ENCODE data around the gene NOTCH1.
"Not testable (repeated sequence)": the region's sequence is repeated elsewhere in the genome, so short reads cannot be mapped to it uniquely, and the experiment has no call there.

The NOTCH1 gene

DNA sequence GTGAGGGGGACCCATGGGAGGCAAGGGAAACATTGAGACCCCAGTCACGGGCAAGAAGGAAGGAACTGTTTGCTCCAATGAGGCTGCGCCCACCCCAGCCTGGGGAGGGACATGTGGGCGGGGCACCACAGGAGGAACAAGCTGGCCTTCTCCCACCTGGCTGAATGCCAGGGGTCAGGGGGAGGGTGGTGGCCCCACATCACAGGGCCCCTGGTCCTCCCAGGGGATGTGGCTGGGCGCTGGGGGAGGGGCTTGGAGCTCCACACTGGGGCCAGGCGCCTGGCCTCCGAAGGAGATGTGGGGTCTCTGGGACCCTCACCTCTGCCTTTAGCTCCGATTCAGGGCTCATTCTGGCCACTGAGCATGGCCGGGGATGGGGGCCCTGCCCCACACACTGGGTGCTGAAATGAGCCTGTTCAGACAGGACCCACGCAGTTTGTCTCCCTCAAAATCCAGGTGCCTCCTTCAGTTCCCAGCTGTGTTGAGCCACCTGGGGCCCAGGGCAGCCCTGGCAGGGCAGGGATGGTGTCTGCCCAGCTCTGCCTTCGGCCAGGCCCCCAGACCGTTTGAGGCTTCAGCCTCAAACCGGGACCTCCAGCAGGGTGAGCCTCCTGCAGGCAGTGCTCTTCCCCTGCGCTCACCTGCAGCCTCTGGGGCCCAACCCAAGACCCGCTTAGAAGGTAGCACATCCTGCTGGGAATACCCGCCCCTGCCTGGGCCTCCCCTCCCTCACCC, 33.2 kb upstream of the NOTCH1 start:
- no peak for DNase-seq

- DNase-seq: no peak
Observed at GRCh38 chr9:136578626-136578914, 32.7 kb upstream of the NOTCH1 start.

- no peak for DNase-seq
Observed at GRCh38 chr9:136577941-136578625, 32.2 kb upstream of the NOTCH1 start.

DNA sequence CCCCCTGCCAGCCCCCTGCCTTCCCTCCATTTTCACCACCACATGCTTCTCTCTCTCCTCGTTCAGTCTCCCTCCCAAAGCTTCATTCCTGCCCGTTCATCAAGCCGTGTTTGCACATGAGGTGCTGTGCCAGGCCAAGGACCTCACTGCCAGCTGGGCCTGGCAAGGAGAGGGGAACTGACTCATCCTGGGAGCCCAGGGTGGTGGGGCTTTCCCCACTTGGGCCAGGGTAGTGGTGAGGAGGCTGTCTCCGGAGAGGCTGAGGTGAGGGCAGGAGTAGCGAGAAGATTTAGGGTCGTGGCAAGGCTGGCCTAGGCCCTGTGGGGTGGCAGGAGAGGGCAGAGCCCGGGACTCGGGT, 30.4 kb upstream of the NOTCH1 start:
- DNase-seq: no peak

DNA sequence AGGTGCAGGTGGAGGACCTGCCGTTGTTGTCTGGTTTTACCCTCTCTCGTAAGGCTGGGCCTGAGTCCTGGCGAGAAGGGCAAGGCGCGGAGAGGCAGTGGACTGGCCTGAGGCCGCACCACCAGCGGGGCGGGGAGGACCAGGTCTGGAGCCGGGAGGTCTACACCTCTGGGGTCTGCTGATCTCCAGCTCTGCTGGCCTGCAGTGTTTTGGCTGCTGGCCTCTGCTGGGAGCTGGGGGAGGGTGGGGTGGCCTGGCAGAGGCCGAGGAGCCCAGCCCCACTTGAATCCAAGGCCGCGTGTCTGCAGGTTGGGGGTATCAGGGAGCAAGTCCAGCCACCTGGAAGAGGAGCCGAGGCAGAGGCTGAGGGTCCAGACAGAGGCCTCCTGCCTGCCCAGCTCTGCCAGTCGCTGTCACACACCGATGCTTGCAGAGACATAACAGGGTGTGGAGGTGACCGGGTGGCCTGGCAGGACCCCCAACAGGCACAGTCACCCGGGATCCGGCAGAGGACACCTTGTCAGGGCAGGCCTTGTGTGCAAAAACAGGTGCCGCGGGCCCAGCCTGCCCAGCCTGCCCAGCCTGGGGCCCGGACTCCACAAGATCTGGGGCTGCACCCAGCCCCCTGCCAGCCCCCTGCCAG, 29.9 kb upstream of the NOTCH1 start:
- DNase-seq: no peak

- not testable (repeated sequence) for DNase-seq
Observed at GRCh38 chr9:136574606-136575005, 28.8 kb upstream of the NOTCH1 start.

GRCh38 chr9:136572828-136573625, 27.2 kb upstream of the NOTCH1 start:
- no peak for DNase-seq

DNA sequence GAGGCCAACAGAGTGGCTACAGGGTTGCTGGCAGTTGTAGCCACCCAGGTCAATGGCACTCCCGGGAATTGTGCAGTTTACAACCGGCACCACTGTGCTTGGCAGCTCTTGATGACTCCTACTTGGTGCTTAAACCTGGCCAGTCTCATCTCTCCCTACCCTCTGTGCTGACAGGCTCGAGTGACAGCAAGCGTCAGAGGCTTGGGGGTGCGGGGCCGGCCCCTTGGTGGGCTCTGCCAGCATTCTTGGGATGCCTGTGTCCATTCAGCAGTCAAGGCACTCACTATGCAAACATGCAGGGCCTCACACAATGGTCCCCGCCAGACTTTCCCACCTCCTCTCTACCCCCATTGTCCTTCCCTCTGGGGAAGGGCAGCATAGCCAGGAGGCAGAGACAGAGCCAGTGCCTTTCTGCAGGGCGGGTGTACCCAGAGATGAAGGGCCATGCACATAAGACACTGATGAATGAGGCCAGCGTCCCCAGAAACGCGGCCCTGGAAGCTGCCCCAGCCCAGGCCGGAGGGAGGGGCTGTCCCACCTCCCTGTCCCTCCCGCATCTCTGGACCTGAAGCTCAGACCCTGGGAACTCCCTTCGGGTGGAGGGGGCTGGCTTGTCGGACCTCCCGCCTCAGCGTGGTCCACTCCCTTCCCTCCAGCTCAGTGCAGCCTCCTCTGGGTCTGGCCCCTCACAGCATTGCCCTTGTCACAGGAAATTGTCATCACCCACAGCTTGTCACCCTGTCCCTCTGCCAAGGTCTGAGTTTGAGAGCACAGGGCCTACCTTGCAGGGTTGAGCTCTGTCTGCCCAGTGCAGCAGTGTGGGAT, 26.4 kb upstream of the NOTCH1 start:
- no peak for DNase-seq

DNA sequence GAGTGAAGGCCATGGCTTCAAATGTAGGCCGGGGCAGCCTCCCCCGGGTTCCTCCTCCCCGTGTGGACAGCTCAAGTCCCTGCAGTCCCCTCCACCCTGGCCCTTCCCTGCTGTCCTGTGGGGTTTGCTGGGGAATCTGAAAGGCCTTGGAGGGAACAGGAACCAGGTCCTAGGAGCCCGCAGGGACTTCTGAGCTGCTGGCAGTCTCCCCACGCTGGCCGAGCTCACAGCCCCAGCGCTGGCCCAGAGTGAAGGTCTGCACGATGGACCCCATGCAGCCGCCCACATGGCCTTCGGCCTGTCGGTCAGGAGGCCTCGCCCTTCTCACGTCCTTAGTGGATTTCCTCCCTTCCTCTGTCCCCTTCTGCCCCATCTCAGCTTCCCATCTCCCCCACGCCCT, 25.7 kb upstream of the NOTCH1 start:
- no peak for DNase-seq

DNA sequence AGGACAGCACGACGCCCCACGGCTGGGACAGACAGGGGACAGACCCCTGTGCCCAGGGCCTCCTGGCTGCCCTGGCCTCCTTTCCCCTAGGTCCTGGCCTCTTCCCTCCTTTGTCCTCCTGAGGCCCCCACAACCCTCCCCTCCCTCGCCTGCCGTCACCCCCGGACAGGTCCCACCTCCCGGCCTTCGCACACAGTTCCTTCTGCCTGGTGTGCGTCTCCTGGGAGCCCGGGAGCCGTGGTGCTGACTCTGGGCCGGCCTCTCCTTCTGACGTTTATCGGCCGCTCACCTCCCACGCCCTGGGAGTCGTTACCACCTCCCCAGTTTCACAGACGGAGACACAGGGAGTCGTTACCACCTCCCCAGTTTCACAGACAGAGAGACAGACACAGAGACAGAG, 25.1 kb upstream of the NOTCH1 start:
- DNase-seq: no peak

DNA sequence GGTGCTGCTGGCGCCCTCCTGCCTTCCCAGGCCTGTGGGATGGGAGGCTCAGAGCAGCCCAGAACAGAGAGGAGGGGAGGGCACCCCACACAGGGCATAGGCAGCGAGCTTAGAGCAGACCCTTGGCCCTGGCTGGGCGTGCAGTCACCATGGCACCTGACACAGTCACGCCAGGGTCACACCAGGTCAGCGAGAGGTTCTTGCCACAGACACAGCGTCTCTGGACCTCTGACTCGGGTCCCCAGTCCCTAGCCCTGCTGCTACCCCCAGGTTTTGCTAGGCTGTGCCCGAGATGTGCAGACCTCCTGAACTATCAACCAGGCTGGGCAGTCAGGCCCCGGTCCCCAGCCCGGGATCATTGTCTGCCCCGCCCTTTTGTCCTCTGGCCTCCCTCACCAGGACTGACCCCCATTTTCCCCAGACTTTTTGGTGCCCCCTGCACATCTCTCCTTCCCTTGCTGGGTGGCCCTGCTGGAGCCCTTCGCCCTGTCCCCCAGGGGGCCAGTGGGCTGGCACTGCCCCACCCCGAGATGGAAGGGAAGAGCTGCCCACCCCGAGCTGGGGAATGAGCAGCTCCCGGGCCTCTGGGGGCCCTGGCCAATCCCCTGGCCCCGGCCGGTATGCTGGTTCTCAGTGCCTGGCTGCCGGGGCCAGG, 24.5 kb upstream of the NOTCH1 start:
- DNase-seq: no peak

DNA sequence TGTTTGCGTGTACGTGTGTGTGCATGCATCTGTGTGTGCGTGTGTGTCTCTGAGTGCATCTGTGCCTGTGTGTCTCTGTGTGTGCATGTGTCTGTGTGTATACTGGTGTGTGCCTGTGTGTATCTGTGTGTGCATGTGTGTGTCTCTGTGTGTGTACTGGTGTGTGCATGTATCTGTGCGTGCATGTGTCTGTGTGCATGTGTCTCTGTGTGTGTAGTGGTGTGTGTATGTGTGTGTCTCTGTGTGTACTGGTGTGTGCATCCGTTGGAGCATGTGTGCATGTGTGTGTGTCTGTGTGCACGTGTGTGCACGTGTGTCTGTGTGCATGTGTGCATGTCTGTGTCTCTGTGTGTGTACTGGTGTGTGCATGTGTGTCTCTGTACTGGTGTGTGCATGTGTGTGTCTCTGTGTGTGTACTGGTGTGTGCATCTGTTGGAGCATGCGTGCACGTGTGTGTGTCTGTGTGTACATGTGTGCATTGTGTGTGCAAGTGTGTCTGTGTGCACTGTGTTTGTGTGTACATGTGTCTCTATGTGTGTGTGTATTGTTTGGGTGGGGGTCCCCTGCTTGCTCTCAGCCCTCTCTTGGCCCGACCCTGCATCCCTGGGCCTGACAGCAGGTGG, 23.8 kb upstream of the NOTCH1 start:
- DNase-seq: no peak

- DNase-seq: no peak
Observed at GRCh38 chr9:136568288-136569081, 22.6 kb upstream of the NOTCH1 start.

DNA sequence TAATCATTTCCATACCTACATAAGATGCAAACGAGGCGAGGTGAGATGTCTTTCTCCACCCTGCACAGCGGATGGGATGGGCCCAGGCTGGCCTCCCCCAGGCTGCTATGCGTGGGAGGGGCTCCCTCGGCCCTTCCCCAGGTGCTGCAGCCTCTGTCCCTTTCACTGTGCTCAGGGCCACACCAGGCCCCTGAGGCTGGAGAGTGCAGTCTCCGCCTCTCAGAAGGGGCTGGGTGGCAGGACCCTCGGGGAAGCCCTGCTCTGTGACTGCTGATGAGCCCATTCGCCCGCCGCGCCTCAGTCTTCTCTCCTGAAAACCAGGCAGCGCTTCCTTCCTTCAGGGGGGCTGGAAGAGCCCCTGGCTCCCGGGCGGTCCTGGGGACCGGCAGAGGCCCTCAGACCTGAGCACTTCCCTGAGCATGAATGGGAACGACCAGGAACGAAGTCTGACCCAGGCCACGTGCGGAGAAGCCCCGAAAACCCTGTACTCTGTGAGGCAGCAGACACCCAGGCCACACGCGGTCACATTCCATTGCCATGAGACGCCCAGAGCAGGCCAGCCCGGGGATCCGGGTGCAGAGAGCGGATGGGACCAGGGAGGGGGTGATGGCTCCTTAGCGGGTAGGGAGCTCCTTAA, 21.9 kb upstream of the NOTCH1 start:
- no peak for DNase-seq

GRCh38 chr9:136566901-136567300, 21.1 kb upstream of the NOTCH1 start:
- DNase-seq: no peak

DNA sequence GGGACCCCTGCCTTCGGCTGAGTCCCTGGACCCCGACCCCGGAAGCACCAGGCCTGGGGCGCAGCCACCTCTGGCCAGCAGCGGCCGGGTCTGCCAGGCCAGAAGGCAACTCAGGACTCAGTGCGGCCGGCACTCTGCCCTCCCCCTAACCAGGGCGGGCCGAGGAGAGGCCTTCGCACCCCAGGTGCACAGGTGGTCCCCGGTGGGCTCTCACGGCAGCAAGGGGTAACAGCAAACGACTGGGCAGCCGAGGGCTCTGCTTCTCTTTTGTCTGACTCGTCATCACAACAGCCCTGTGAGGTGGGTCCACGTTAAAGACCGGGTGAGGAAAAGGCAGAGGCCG, 20.7 kb upstream of the NOTCH1 start:
- no peak for DNase-seq

DNA sequence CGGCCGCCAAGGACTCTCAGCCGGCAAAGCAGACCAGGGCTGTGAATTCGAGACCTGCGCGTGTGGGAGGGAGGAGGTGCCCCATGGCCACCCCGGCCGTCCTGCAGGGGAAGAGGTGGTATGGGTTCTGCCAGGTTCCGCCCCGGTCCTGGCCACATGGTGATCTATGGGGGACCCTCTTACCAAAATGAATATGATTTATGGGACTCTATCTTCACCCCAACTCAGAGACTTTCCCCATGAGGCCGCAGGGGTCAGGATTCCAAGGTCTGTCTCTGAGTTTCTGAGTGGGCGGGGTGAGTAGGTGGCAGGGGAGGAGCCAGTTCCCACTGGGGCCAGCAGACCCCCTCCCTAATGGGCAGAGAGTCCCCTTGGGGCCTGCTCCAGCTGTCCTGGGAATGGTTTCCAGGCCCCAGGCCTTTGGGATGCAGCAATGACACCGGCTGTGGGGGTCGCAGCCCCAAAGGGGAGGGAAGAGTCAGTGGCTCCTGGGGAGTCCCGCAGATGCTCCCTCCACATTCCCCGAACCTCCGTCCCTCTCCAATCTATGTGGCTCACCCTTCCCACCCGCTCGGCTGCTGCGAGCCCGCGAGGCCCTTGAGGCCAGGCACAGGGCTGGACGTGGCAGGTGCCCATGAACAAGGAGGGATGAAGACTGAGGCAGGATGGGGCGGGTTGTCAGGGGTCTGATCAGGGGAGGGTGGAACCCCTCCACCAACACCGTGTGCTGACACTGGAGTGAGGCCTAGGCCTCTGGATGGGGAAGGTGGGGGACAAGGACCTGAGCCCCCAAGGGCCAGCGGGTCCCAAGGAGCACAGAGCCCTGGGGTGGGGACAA, 20.1 kb upstream of the NOTCH1 start:
- no peak for DNase-seq

DNA sequence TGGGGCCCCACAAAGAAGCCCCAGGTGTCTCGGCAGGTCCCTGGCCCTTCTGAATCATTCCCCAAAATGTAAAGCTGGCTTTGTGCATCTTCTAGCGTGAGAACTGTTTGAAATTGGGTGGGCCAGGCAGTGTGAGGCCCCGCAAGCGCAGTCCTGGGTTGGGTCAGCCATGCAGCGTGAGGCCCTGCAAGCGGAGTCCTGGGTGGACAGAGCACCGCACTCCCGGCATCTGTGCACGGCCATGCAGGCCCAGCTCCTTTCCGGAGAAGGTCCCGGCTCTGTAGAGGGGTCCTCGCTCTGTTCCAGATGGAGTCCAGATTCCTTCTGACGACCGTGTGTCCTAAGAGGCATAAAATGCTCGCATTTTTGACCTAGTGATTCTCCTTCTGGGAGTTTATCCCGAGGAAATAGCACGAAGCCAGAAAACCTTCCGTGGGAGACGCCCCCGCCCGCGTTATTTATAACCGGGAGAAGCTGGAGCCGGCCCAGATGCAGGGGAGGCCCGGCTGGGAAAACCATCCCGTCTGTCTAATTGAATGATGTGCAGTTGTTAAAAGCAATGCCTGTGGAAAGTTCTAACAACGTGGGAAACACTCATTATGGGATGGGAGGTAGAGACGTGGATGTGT, 19.4 kb upstream of the NOTCH1 start:
- no peak for DNase-seq

- DNase-seq: no peak
Observed at GRCh38 chr9:136564379-136564988, 18.6 kb upstream of the NOTCH1 start.

All from activated gamma-delta T cell treated with Interleukin-2 at 50 U/mL for 16 hours (primary cell).